Ascending aorta (tissue), 2 donors: ENCODE measurements around the gene LMNB1. TPM values are rescaled to one million over a fixed set of nuclear protein-coding genes. Genes with fewer than 3 reads are reported as not detected.
"Not testable (repeated sequence)": the region's sequence is repeated elsewhere in the genome, so short reads cannot be mapped to it uniquely, and the experiment has no call there.

ENCODE experiments used
- DNase-seq, 2 donors: peaks; one replicate each; pipeline ENCODE4 v3.0.0-alpha.2; 2019; ENCODE audit warnings: low spot score in 2 of 2
- H3K27ac ChIP-seq, 2 donors: fragments of 200-600 bp; sonication (generic); one replicate each; pipeline ENCODE4 v1.5.1; 2016 to 2017; ENCODE audit warnings: mild to moderate bottlenecking in 1 of 2
- H3K27me3 ChIP-seq: fragments of 200-600 bp; sonication (generic); one replicate; pipeline ENCODE4 v1.5.1; 2017
- H3K36me3 ChIP-seq, 2 donors: fragments of 200-600 bp; sonication (generic); one replicate each; pipeline ENCODE4 v1.5.1; 2016
- H3K4me1 ChIP-seq, 2 donors: fragments of 200-600 bp; sonication (generic); one replicate each; pipeline ENCODE4 v1.5.1; 2016 to 2017; ENCODE audit warnings: mild to moderate bottlenecking in 1 of 2
- H3K4me3 ChIP-seq, 2 donors: fragments of 200-600 bp; sonication (generic); one replicate each; pipeline ENCODE4 v1.5.1; 2016 to 2017; ENCODE audit warnings: mild to moderate bottlenecking in 1 of 2
- H3K9me3 ChIP-seq, 2 donors: fragments of 200-600 bp; sonication (generic); one replicate each; pipeline ENCODE4 v1.5.1; 2016
- CTCF ChIP-seq, 3 experiments: fragments of 200-600 bp in 2 of 3; fragments of 450-650 bp in 1 of 3; sonication (generic) in 2 of 3; IDR thresholded peaks; one replicate each; pipeline ENCODE4 v1.5.1; 2016 to 2019; ENCODE audit warnings: antibody characterized with exemption in 3 of 3, mild to moderate bottlenecking in 1 of 3, moderate library complexity in 1 of 3
- intact Hi-C: fragments of 100-400 bp; cut with DNase I; formaldehyde crosslinking; loops from one replicate; pipeline ENCODE4 v1.15.1; 2023
- total RNA-seq: library from RNA; depleted of rRNA; stranded (reverse); fragments of >200 nt; gene quantifications from one replicate; pipeline ENCODE4 v1.1.0, GENCODE V29; 2016

Gene LMNB1
- total RNA-seq, 1 donor from 2014 or later = 1.3 TPM

DNA sequence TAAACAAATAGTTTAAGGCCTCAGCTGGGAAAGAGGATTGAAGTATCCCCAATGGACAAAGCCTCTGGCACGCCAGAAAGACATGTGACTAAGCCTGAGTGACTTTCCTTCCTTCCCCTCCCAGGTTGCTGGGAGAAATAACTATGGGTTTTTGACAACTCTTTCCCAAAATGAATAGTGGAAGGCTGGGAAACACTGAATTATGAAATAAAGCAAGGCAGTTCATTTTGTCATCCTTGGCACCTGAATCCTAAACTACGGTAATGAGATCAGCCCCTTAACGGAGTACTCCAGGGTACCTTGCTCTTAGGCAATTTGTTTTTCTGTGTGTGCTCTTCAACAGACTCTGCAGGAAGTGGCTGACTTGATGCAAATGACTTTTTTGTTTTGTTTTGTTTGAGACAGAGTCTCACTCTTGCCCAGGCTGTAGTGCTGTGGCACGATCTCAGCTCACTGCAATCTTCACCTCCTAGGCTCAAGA is 75.2 kb downstream of the LMNB1 start:
- no peak overlapping the region for H3K4me3 ChIP-seq
- H3K4me1 ChIP-seq = peaks cover 0 to 10% of the 10 kb centered on the region in 2 donors
- intact Hi-C loops = no loop called here
- H3K27ac ChIP-seq = peak overlapping the region; percentile 11 to 43
- no peak for DNase-seq
- no peaks in the 10 kb centered on the region for H3K36me3 ChIP-seq
- TF ChIP-seq CTCF (IDR thresholded peaks at IDR 0.05) = no peak
- no peaks in the 10 kb centered on the region for H3K27me3 ChIP-seq
- H3K9me3 ChIP-seq = no peaks in the 10 kb centered on the region

DNA sequence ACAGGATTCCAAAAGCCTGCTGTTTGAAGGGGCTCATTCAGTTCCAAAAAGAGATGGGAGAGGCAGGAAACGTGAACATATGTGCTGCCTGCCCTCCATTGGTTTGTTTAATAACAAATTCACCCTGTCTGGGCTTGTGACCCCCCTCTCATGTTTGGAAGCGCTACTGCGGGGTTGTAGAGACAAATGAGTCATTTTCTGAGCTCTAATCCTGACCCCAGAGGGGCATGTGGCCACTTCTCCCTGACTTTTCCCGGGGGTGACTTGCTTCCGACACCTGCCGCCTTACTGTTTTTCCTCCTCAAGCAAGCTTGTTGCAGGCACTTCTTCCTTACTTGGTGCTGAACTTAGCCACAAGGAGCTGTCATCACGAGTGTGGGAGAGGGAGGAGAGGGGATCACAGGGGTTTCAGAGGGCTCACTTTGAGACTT is 75.9 kb downstream of the LMNB1 start:
- Histone ChIP-seq H3K9me3 (no peaks in the 10 kb centered on the region), H3K4me3 (no peak overlapping the region), H3K27ac (peak overlapping the region; percentile 11 to 43), H3K27me3 (no peaks in the 10 kb centered on the region), H3K36me3 (no peaks in the 10 kb centered on the region), H3K4me1 (peaks cover 0 to 4% of the 10 kb centered on the region in 2 donors)
- DNase-seq = no peak
- intact Hi-C loops = no loop called here
- no peak for TF ChIP-seq CTCF (IDR thresholded peaks at IDR 0.05)

- intact Hi-C loops, H3K4me3 ChIP-seq, H3K4me1 ChIP-seq, H3K36me3 ChIP-seq, H3K9me3 ChIP-seq, H3K27ac ChIP-seq, H3K27me3 ChIP-seq, DNase-seq: not testable (repeated sequence)
These were observed 76.8 kb downstream of the LMNB1 start for GRCh38 chr5:126853541-126854307.

DNA sequence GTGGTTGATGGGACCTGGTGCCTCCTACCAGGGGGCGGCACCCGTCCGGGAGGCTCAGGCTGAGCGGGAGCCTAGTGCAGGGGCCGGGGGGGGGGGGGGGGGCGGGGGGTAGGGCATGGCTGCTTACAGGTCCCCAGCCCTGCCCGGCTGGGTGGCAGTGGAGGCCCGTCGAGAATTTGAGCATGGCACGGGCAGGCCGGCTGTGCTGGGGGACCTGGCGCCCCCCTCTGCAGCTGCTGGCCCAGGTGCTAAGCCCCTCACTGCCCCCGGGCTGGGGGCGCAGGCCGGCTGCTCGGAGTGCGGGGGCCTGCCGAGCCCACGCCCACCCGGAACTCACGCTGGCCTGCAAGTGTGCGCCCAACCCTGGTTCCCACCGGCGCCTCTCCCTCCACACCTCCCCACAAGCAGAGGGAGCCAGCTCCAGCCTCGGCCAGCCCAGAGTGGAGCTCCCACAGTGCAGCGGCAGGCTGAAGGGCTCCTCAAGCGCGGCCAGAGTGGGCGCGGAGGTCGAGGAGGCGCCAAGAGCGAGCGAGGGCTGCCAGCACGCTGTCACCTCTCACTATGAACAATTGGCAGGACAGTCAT is 77.7 kb downstream of the LMNB1 start:
- no peak overlapping the region for H3K4me3 ChIP-seq
- intact Hi-C loops = no loop called here
- no peak for TF ChIP-seq CTCF (IDR thresholded peaks at IDR 0.05)

DNA sequence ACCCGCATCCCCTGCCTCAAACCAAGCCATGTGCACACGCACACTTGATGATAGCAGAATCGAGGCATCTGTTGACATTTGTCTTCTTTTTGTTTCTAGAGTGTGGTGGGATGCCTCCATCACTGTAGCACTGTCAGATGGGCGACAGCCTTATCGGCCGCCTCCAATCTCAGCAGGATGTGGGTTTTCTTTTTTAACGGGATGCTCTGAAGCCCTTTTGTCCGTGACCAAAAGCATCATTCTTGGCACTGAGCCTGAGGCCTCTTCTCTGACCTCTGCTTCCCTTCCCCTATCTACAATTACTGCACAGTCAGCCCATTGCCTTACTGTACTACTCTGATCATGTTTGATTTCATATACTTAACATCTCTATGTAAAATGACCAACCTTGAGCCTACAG is 78.3 kb downstream of the LMNB1 start:
- Histone ChIP-seq H3K36me3 (no peaks in the 10 kb centered on the region), H3K4me1 (peaks cover 0 to 4% of the 10 kb centered on the region in 2 donors), H3K27ac (no peak overlapping the region), H3K4me3 (no peak overlapping the region), H3K27me3 (no peaks in the 10 kb centered on the region), H3K9me3 (no peaks in the 10 kb centered on the region)
- TF ChIP-seq CTCF (IDR thresholded peaks at IDR 0.05) = no peak
- no peak for DNase-seq
- intact Hi-C loops = no loop called here

More for the DNA sequence above, 77.7 kb downstream of the LMNB1 start:
- Histone ChIP-seq H3K27me3 (no peaks in the 10 kb centered on the region), H3K36me3 (no peaks in the 10 kb centered on the region), H3K27ac (no peak overlapping the region), H3K4me1 (peaks cover 0 to 4% of the 10 kb centered on the region in 2 donors), H3K9me3 (no peaks in the 10 kb centered on the region)
- DNase-seq = no peak
